AG04450 (cell line): ENCODE results near the gene ZNF816. TPM values are rescaled to one million over a fixed set of nuclear protein-coding genes. Genes with fewer than 3 reads are reported as not detected.
"Not testable (repeated sequence)": the region's sequence is repeated elsewhere in the genome, so short reads cannot be mapped to it uniquely, and the experiment has no call there.

Source experiments
- CTCF ChIA-PET: fragments of 300-600, 350-600 bp; formaldehyde crosslinking; extraction: SDS; loops from one replicate; lab custom pipeline; 2022; ENCODE audit warnings: antibody characterized with exemption, inconsistent platforms; lab: Charles Lee
- POLR2A ChIA-PET: fragments of 350-600 bp; formaldehyde crosslinking; extraction: SDS; loops from one replicate; lab custom pipeline; 2021; ENCODE audit warnings: antibody characterized with exemption, inconsistent platforms; lab: Yijun Ruan, JAX
- DNase-seq: peaks from one replicate; pipeline ENCODE4 v3.0.0-alpha.2; 2011; ENCODE audit warnings: low read depth, low spot score
- H3K27ac ChIP-seq: one replicate; pipeline ENCODE4 v1.5.1; 2012; ENCODE audit warnings: low read depth, low read length, control low read depth
- H3K27me3 ChIP-seq: one replicate; pipeline ENCODE4 v1.6.0; 2012; ENCODE audit warnings: low read length; ENCODE audit not compliant: control insufficient read depth, insufficient read depth
- H3K4me3 ChIP-seq: 2 replicates; pipeline ENCODE4 v1.5.1; 2011; ENCODE audit warnings: mild to moderate bottlenecking, low read depth, low read length, control low read depth
- H3K9me3 ChIP-seq: 2 replicates; pipeline ENCODE4 v1.5.1; 2012; ENCODE audit warnings: low read length; ENCODE audit not compliant: control insufficient read depth, insufficient read depth
- CTCF ChIP-seq: IDR thresholded peaks from 2 replicates; pipeline ENCODE4 v1.5.1; 2011; ENCODE audit warnings: low read depth, low read length, control low read depth, inconsistent platforms
- polyA plus RNA-seq: library from polyadenylated mRNA; depleted of rRNA; stranded (reverse); fragments of >200 nt; gene quantifications from 2 replicates; pipeline ENCODE4 v1.2.3, GENCODE V29; 2011; rRNA removed

Gene ZNF816
- polyA plus RNA-seq, 1 experiment, result 6.3 TPM

- Histone ChIP-seq H3K4me3 (no peak overlapping the region), H3K9me3 (peaks cover 3% of the 10 kb centered on the region; the same call in 1 of the 2 replicates), H3K27me3 (no peaks in the 10 kb centered on the region), H3K27ac (no peak overlapping the region)
- DNase-seq, result no peak
- ChIA-PET CTCF (no interaction called here), POLR2A (no interaction called here)
- no peak for TF ChIP-seq CTCF
Measured at GRCh38 chr19:52917531-52917930, 45.1 kb downstream of the ZNF816 start.

- H3K27me3 ChIP-seq, result no peaks in the 10 kb centered on the region
- POLR2A ChIA-PET, result no interaction called here
- DNase-seq, result no peak
Measured at GRCh38 chr19:52910648-52911047, 52.0 kb downstream of the ZNF816 start.

GRCh38 chr19:52904052-52904780, 58.5 kb downstream of the ZNF816 start:
- DNase-seq, POLR2A ChIA-PET, H3K27me3 ChIP-seq, H3K27ac ChIP-seq, H3K9me3 ChIP-seq, CTCF ChIA-PET, H3K4me3 ChIP-seq: not testable (repeated sequence)

More at GRCh38 chr19:52910648-52911047, 52.0 kb downstream of the ZNF816 start:
- Histone ChIP-seq H3K9me3 (peaks cover 10% of the 10 kb centered on the region), H3K4me3 (no peak overlapping the region), H3K27ac (no peak overlapping the region)
- TF ChIP-seq CTCF, result no peak
- CTCF ChIA-PET, result no interaction called here

- peaks cover 13% of the 10 kb centered on the region for H3K9me3 ChIP-seq
- H3K4me3 ChIP-seq, result no peak overlapping the region
- no peak for TF ChIP-seq CTCF
- DNase-seq, result no peak
- H3K27ac ChIP-seq, result no peak overlapping the region
- H3K27me3 ChIP-seq, result no peaks in the 10 kb centered on the region
- ChIA-PET POLR2A (no interaction called here), CTCF (no interaction called here)
Measured at GRCh38 chr19:52901842-52902241, 60.8 kb downstream of the ZNF816 start.

Other genes with a start within 250 kb of the ZNF816 start
- gene ZNF611, start 227.8 kb downstream of the ZNF816 start, polyA plus RNA-seq, result 7.2 and 7.5 TPM in 2 replicates
- 3.6 and 4.7 TPM in 2 replicates for gene ZNF600, start 176.1 kb downstream of the ZNF816 start, polyA plus RNA-seq
- 9.8 and 11.3 TPM in 2 replicates for gene ZNF28, start 141.2 kb downstream of the ZNF816 start, polyA plus RNA-seq
- 13.6 and 19.1 TPM in 2 replicates for gene ZNF468, start 105.3 kb downstream of the ZNF816 start, polyA plus RNA-seq
- gene ZNF320, start 65.2 kb downstream of the ZNF816 start, polyA plus RNA-seq, result 7.7 and 8.3 TPM in 2 replicates
- 1.9 and 2.2 TPM in 2 replicates for gene ZNF888, start 39.5 kb downstream of the ZNF816 start, polyA plus RNA-seq
- not detected in 2 replicates for gene ERVV-1, start 51.0 kb upstream of the ZNF816 start, polyA plus RNA-seq
- gene ERVV-2, start 81.9 kb upstream of the ZNF816 start, polyA plus RNA-seq, result not detected in 2 replicates
- gene ZNF160, start 140.5 kb upstream of the ZNF816 start, polyA plus RNA-seq, result 19.4 and 23.7 TPM in 2 replicates
- gene ZNF415, start 170.0 kb upstream of the ZNF816 start, polyA plus RNA-seq, result 14.5 and 19.3 TPM in 2 replicates
- 5.8 and 6.6 TPM in 2 replicates for gene ZNF347, start 196.2 kb upstream of the ZNF816 start, polyA plus RNA-seq
- gene ZNF665, start 230.5 kb upstream of the ZNF816 start, polyA plus RNA-seq, result 3.2 and 4.1 TPM in 2 replicates